Uterus (tissue), 2 donors: Measurements from ENCODE around the gene APOC3.

Source experiments
- POLR2A ChIP-seq, 2 donors: fragments of 450-650 bp; IDR thresholded peaks; one replicate each; pipeline ENCODE4 v1.6.1; 2016; ENCODE audit warnings: antibody characterized with exemption in 2 of 2, mild to moderate bottlenecking in 1 of 2, moderate library complexity in 1 of 2
- TF ChIP-seq, protein P1 (sequence below), 4 experiments: fragments of 200-600 bp in 2 of 4; fragments of 450-650 bp in 2 of 4; sonication (generic) in 2 of 4; IDR thresholded peaks; one replicate each; pipeline ENCODE4 v1.5.1; 2016 to 2019; ENCODE audit warnings: antibody characterized with exemption in 4 of 4, mild to moderate bottlenecking in 2 of 4, moderate library complexity in 1 of 4

DNA sequence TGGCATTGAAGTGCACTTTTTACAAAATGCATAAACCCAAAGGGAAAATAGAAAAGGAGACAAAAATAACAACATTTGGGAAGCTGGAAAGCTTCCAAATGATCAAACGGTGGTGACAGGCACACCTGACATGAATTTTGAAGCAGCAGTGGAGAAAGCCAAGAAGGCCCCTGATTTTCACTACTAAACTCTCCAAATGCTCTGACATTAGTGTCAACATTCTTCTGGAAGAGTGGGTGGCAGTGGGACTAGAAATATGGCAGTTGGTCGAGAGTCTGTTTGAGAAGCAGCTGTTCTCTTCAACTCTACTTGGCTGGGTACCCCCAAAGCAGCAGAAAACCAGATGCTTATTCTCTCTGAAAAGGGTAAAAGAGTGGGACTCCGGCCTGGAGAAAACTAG, 25.7 kb upstream of the APOC3 start:
- no peak for TF ChIP-seq POLR2A (IDR thresholded peaks at IDR 0.05)
- TF ChIP-seq, protein P1, sequence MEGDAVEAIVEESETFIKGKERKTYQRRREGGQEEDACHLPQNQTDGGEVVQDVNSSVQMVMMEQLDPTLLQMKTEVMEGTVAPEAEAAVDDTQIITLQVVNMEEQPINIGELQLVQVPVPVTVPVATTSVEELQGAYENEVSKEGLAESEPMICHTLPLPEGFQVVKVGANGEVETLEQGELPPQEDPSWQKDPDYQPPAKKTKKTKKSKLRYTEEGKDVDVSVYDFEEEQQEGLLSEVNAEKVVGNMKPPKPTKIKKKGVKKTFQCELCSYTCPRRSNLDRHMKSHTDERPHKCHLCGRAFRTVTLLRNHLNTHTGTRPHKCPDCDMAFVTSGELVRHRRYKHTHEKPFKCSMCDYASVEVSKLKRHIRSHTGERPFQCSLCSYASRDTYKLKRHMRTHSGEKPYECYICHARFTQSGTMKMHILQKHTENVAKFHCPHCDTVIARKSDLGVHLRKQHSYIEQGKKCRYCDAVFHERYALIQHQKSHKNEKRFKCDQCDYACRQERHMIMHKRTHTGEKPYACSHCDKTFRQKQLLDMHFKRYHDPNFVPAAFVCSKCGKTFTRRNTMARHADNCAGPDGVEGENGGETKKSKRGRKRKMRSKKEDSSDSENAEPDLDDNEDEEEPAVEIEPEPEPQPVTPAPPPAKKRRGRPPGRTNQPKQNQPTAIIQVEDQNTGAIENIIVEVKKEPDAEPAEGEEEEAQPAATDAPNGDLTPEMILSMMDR (IDR thresholded peaks at IDR 0.05): no peak
